ENCODE results near the gene FKBP1A. TPM values are rescaled to one million over a fixed set of nuclear protein-coding genes. Genes with fewer than 3 reads are reported as not detected.
"Not testable (repeated sequence)": the region's sequence is repeated elsewhere in the genome, so short reads cannot be mapped to it uniquely, and the experiment has no call there.

FKBP1A gene
- total RNA-seq, 1 experiment from 2014 or later = 127 TPM

GRCh38 chr20:1345030-1345755 lies 47.7 kb downstream of the FKBP1A start:
- Histone ChIP-seq H3K27me3 (no peaks in the 10 kb centered on the region), H3K4me3 (no peak overlapping the region), H3K9me3 (replicated peaks) (no peaks in the 10 kb centered on the region), H3K27ac (no peak overlapping the region), H3K36me3 (no peaks in the 10 kb centered on the region), H3K4me1 (0 out of 2 replicates have a peak, but pooled peaks cover 6% of the 10 kb centered on the region)
- no peak for DNase-seq

GRCh38 chr20:1343446-1344124 lies 49.3 kb downstream of the FKBP1A start:
- not testable (repeated sequence) for DNase-seq; H3K4me3 ChIP-seq; H3K27ac ChIP-seq; H3K4me1 ChIP-seq; H3K9me3 ChIP-seq (replicated peaks); H3K36me3 ChIP-seq; H3K27me3 ChIP-seq

- H3K36me3 ChIP-seq = no peaks in the 10 kb centered on the region
- H3K27me3 ChIP-seq = no peaks in the 10 kb centered on the region
- no peak overlapping the region for H3K27ac ChIP-seq
- no peaks in the 10 kb centered on the region for H3K9me3 ChIP-seq (replicated peaks)
- peak in 1 of 2 experiments; percentile 42 for DNase-seq
- no peak overlapping the region for H3K4me3 ChIP-seq
- 0 out of 2 replicates have a peak, but pooled peaks cover 6% of the 10 kb centered on the region for H3K4me1 ChIP-seq
Observed at GRCh38 chr20:1341561-1342265, 51.1 kb downstream of the FKBP1A start.

GRCh38 chr20:1338801-1339200 lies 54.1 kb downstream of the FKBP1A start:
- no peak overlapping the region for H3K4me3 ChIP-seq
- no peaks in the 10 kb centered on the region for H3K36me3 ChIP-seq
- no peak overlapping the region for H3K27ac ChIP-seq
- no peaks in the 10 kb centered on the region for H3K9me3 ChIP-seq (replicated peaks)
- H3K4me1 ChIP-seq = 0 out of 2 replicates have a peak, but pooled peaks cover 6% of the 10 kb centered on the region
- H3K27me3 ChIP-seq = no peaks in the 10 kb centered on the region
- DNase-seq = no peak

GRCh38 chr20:1338096-1338495 lies 54.8 kb downstream of the FKBP1A start:
- H3K27ac ChIP-seq = no peak overlapping the region
- no peak for DNase-seq
- no peak overlapping the region for H3K4me3 ChIP-seq
- H3K9me3 ChIP-seq (replicated peaks) = no peaks in the 10 kb centered on the region
- H3K36me3 ChIP-seq = no peaks in the 10 kb centered on the region
- 0 out of 2 replicates have a peak, but pooled peaks cover 6% of the 10 kb centered on the region for H3K4me1 ChIP-seq
- no peaks in the 10 kb centered on the region for H3K27me3 ChIP-seq

GRCh38 chr20:1337441-1337840 lies 55.4 kb downstream of the FKBP1A start:
- Histone ChIP-seq H3K36me3 (no peaks in the 10 kb centered on the region), H3K27ac (no peak overlapping the region), H3K9me3 (replicated peaks) (no peaks in the 10 kb centered on the region), H3K4me3 (no peak overlapping the region), H3K4me1 (0 out of 2 replicates have a peak, but pooled peaks cover 6% of the 10 kb centered on the region), H3K27me3 (no peaks in the 10 kb centered on the region)
- no peak for DNase-seq

- DNase-seq = no peak
- H3K27me3 ChIP-seq = no peaks in the 10 kb centered on the region
- H3K36me3 ChIP-seq = no peaks in the 10 kb centered on the region; the same call in 1 of the 2 replicates
- no peak overlapping the region for H3K27ac ChIP-seq
- H3K4me1 ChIP-seq = 0 out of 2 replicates have a peak, but pooled peaks cover 1% of the 10 kb centered on the region
- H3K4me3 ChIP-seq = no peak overlapping the region
- H3K9me3 ChIP-seq (replicated peaks) = no peaks in the 10 kb centered on the region
Observed at GRCh38 chr20:1336699-1337367, 56.0 kb downstream of the FKBP1A start.

GRCh38 chr20:1335961-1336698 lies 56.7 kb downstream of the FKBP1A start:
- Histone ChIP-seq H3K27ac (no peak overlapping the region), H3K9me3 (replicated peaks) (no peaks in the 10 kb centered on the region), H3K36me3 (no peaks in the 10 kb centered on the region; the same call in 1 of the 2 replicates), H3K4me1 (no peaks in the 10 kb centered on the region), H3K27me3 (no peaks in the 10 kb centered on the region), H3K4me3 (no peak overlapping the region)
- no peak for DNase-seq

- no peaks in the 10 kb centered on the region; the same call in 1 of the 2 replicates for H3K36me3 ChIP-seq
- H3K4me3 ChIP-seq = no peak overlapping the region
- no peaks in the 10 kb centered on the region for H3K4me1 ChIP-seq
- no peak overlapping the region for H3K27ac ChIP-seq
- H3K9me3 ChIP-seq (replicated peaks) = no peaks in the 10 kb centered on the region
- H3K27me3 ChIP-seq = no peaks in the 10 kb centered on the region
- no peak for DNase-seq
Observed at GRCh38 chr20:1334761-1335160, 58.1 kb downstream of the FKBP1A start.

- no peak overlapping the region for H3K27ac ChIP-seq
- H3K9me3 ChIP-seq (replicated peaks) = no peaks in the 10 kb centered on the region
- H3K27me3 ChIP-seq = no peaks in the 10 kb centered on the region
- no peaks in the 10 kb centered on the region; the same call in 1 of the 2 replicates for H3K36me3 ChIP-seq
- no peak overlapping the region for H3K4me3 ChIP-seq
- DNase-seq = no peak
- H3K4me1 ChIP-seq = no peaks in the 10 kb centered on the region
Observed at GRCh38 chr20:1334370-1334731, 58.5 kb downstream of the FKBP1A start.

- no peaks in the 10 kb centered on the region for H3K4me1 ChIP-seq
- H3K36me3 ChIP-seq = no peaks in the 10 kb centered on the region; the same call in 1 of the 2 replicates
- H3K4me3 ChIP-seq = no peak overlapping the region
- DNase-seq = no peak
- H3K27ac ChIP-seq = no peak overlapping the region
- H3K9me3 ChIP-seq (replicated peaks) = no peaks in the 10 kb centered on the region
- H3K27me3 ChIP-seq = no peaks in the 10 kb centered on the region
Observed at GRCh38 chr20:1333462-1334369, 59.1 kb downstream of the FKBP1A start.

GRCh38 chr20:1332749-1333300 lies 60.0 kb downstream of the FKBP1A start:
- Histone ChIP-seq H3K27ac (no peak overlapping the region), H3K27me3 (no peaks in the 10 kb centered on the region), H3K4me1 (no peaks in the 10 kb centered on the region), H3K4me3 (no peak overlapping the region), H3K9me3 (replicated peaks) (no peaks in the 10 kb centered on the region), H3K36me3 (no peaks in the 10 kb centered on the region; the same call in 1 of the 2 replicates)
- DNase-seq = no peak
